Tibial nerve (tissue), 4 donors: Measurements from ENCODE around the gene CNP. TPM values are rescaled to one million over a fixed set of nuclear protein-coding genes. Genes with fewer than 3 reads are reported as not detected.
"Not testable (repeated sequence)": the region's sequence is repeated elsewhere in the genome, so short reads cannot be mapped to it uniquely, and the experiment has no call there.

Experiments used
- DNase-seq, 2 donors: peaks; one replicate each; pipeline ENCODE4 v3.0.0-alpha.2; 2019; ENCODE audit warnings: low spot score in 2 of 2
- H3K27ac ChIP-seq, 4 donors: fragments of 200-600 bp; sonication (generic) in 3 of 4; one replicate each; pipeline ENCODE4 v1.5.1; 2017 to 2019; ENCODE audit warnings: mild to moderate bottlenecking in 1 of 4
- H3K27me3 ChIP-seq, 2 donors: fragments of 200-600 bp; sonication (generic) in 1 of 2; one replicate each; pipeline versions ENCODE4 v1.5.1 to v1.6.0; 2017 to 2019
- H3K36me3 ChIP-seq, 3 donors: fragments of 200-600 bp; sonication (generic); one replicate each; pipeline ENCODE4 v1.5.1; 2018 to 2019
- H3K4me1 ChIP-seq, 4 donors: fragments of 200-600 bp; sonication (generic) in 3 of 4; one replicate each; pipeline ENCODE4 v1.5.1; 2017 to 2019
- H3K4me3 ChIP-seq, 4 donors: fragments of 200-600 bp; sonication (generic) in 3 of 4; one replicate each; pipeline ENCODE4 v1.5.1; 2017 to 2019; ENCODE audit warnings: mild to moderate bottlenecking in 1 of 4, moderate library complexity in 1 of 4
- H3K9me3 ChIP-seq, 4 donors: fragments of 200-600 bp; sonication (generic) in 3 of 4; one replicate each; pipeline ENCODE4 v1.5.1; 2017 to 2019
- EP300 ChIP-seq, 2 donors: sonication (generic); formaldehyde crosslinking; IDR thresholded peaks; one replicate each; pipeline ENCODE4 v1.6.1; 2017; ENCODE audit warnings: antibody characterized with exemption in 2 of 2, mild to moderate bottlenecking in 1 of 2
- POLR2A ChIP-seq, 2 donors: fragments of 450-650 bp; IDR thresholded peaks; one replicate each; pipeline ENCODE4 v1.6.1; 2017; ENCODE audit warnings: antibody characterized with exemption in 2 of 2, mild to moderate bottlenecking in 2 of 2, moderate library complexity in 2 of 2
- WGBS, 2 donors: methylation state at CpG; one replicate each; pipeline ENCODE4 v1.1.5; 2018; 5-methylcytosine and 5-hydroxymethylcytosine counted together
- total RNA-seq, 4 donors: library from RNA; depleted of rRNA; stranded (reverse); fragments of >200 nt; gene quantifications; one replicate each; pipeline ENCODE4 v1.1.0, GENCODE V29; 2016
- TF ChIP-seq, protein P1 (sequence below), 5 experiments: fragments of 200-600 bp in 3 of 5; fragments of 450-650 bp in 2 of 5; sonication (generic) in 3 of 5; IDR thresholded peaks; one replicate each; pipeline ENCODE4 v1.5.1; 2016 to 2019; ENCODE audit warnings: antibody characterized with exemption in 5 of 5, mild to moderate bottlenecking in 3 of 5, moderate library complexity in 2 of 5

The CNP gene
- total RNA-seq, 4 donors from 2014 or later: 174 to 345 (median 256) TPM

DNA sequence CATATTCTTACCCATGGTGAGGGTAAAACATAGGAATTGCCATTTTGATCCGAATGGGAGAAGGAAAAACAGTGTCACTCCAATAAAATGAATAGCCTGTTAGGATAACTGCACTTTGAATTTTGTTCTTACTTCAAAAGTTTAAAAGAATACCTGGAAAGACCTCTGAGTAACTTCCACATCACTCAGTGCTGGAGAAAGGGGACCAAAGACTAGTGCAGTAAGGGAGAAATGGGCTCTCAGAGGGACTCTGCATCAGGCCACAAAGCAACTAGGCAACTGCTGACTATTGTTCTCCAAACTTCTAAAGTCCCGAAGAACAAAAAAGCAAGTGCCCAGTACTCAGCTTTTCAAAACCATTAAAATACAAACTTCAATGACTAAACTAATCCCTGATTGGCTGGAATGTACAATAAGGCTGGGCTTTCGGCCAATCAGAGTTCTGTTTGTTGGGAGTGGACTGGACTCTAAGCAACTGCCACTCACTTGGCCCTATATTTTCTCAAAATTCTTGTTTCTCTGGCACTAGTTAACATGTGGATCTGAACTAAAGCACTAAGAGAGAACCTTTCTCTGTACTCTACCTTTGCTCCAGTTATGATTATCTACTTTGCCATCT, 44.4 kb downstream of the CNP start:
- Histone ChIP-seq H3K27ac (peak overlapping the region in 2 of 4 donors; percentile 60 to 83), H3K36me3 (no peaks in the 10 kb centered on the region), H3K9me3 (no peaks in the 10 kb centered on the region), H3K4me3 (no peak overlapping the region), H3K4me1 (peaks cover 0 to 99% (median 46%) of the 10 kb centered on the region in 4 donors), H3K27me3 (no peaks in the 10 kb centered on the region)
- WGBS, 2 donors: 80 to 83% methylated on average over 3 of the region's 3 CpGs
- TF ChIP-seq POLR2A (IDR thresholded peaks at IDR 0.05) (no peak), EP300 (IDR thresholded peaks at IDR 0.05) (no peak)
- TF ChIP-seq, protein P1, sequence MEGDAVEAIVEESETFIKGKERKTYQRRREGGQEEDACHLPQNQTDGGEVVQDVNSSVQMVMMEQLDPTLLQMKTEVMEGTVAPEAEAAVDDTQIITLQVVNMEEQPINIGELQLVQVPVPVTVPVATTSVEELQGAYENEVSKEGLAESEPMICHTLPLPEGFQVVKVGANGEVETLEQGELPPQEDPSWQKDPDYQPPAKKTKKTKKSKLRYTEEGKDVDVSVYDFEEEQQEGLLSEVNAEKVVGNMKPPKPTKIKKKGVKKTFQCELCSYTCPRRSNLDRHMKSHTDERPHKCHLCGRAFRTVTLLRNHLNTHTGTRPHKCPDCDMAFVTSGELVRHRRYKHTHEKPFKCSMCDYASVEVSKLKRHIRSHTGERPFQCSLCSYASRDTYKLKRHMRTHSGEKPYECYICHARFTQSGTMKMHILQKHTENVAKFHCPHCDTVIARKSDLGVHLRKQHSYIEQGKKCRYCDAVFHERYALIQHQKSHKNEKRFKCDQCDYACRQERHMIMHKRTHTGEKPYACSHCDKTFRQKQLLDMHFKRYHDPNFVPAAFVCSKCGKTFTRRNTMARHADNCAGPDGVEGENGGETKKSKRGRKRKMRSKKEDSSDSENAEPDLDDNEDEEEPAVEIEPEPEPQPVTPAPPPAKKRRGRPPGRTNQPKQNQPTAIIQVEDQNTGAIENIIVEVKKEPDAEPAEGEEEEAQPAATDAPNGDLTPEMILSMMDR (IDR thresholded peaks at IDR 0.05): no peak
- DNase-seq: no peak

DNA sequence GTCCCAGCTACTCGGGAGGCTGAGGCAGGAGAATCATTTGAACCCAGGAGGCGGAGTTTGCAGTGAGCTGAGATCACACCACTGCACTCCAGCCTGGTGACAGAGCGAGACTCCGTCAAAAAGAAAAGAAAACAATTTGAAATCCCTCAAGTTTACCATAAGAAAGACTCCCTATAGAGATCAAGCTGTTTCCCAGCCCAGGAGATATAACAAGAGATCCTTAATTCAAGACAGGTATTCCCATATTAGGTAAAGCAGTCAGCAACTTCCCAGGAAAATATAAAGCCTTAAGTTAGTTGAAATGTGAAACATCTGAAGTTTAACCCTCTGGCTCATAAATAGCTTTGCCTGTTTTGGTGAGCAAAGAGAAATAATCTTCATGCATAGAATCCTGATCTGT, 45.8 kb downstream of the CNP start:
- H3K27ac ChIP-seq: peak overlapping the region in 1 of 4 donors; percentile 68
- not testable (repeated sequence) for H3K27me3 ChIP-seq, H3K4me3 ChIP-seq, H3K9me3 ChIP-seq, H3K36me3 ChIP-seq, DNase-seq
- WGBS, 2 donors: 68 to 75% methylated on average over 4 of the region's 4 CpGs
- H3K4me1 ChIP-seq: peaks cover 0 to 91% (median 43%) of the 10 kb centered on the region in 4 donors

DNA sequence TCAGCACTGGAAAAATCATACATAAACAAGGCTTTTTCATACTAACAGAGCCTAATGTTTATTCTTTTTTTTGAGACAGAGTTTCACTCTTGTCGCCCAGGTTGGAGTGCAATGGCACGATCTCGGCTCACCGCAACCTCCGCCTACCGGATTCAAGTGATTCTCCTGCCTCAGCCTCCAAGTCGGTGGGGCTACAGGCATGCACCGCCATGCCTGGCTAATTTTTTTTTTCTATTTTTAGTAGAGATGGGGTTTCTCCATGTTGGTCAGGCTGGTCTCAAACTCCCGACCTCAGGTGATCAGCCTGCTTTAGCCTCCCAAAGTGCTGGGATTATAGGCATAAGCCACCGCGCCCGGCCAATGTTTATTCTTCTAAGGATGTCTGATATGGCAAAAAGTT, 47.1 kb downstream of the CNP start:
- H3K27me3 ChIP-seq: not testable (repeated sequence)
- Histone ChIP-seq H3K27ac (peak overlapping the region in 2 of 4 donors; percentile 68 to 73), H3K4me1 (peaks cover 0 to 87% (median 45%) of the 10 kb centered on the region in 4 donors)

DNA sequence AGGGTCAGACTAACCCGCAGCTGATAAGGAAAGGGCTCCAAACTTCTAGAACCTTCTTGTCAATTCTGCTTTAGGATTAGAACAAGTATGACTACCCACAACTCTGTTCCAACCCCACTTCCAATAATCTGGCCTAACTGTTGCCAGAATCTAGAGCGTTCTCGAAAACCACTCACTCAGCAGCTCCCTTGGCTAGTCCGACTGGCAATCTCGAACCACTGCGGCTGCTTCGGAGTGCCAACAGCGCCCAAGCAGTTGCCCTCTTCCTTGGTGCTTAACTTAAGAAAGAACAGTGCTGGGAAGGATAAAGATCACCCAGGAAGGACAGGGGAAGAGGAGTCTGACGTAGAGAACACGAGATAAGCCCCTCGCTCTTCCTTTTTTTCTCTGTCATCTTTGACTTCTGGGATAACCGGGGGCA, 49.8 kb downstream of the CNP start:
- H3K36me3 ChIP-seq: no peaks in the 10 kb centered on the region
- no peaks in the 10 kb centered on the region for H3K9me3 ChIP-seq
- no peaks in the 10 kb centered on the region for H3K27me3 ChIP-seq
- TF ChIP-seq EP300 (IDR thresholded peaks at IDR 0.05): no peak
- TF ChIP-seq, protein P1 (IDR thresholded peaks at IDR 0.05): no peak
- no peak for TF ChIP-seq POLR2A (IDR thresholded peaks at IDR 0.05)
- peak overlapping the region; percentile 73 to 94 (median 90) for H3K27ac ChIP-seq
- DNase-seq: no peak
- WGBS, 2 donors: 4% methylated on average over 12 of the region's 12 CpGs
- peak overlapping the region; percentile 56 to 82 (median 74) for H3K4me3 ChIP-seq
- peaks cover 4 to 77% (median 51%) of the 10 kb centered on the region in 4 donors for H3K4me1 ChIP-seq

More for the DNA sequence above, 47.1 kb downstream of the CNP start:
- not testable (repeated sequence) for DNase-seq, H3K36me3 ChIP-seq, H3K4me3 ChIP-seq, H3K9me3 ChIP-seq
- WGBS, 2 donors: 80 to 84% methylated on average over 12 of the region's 12 CpGs

DNA sequence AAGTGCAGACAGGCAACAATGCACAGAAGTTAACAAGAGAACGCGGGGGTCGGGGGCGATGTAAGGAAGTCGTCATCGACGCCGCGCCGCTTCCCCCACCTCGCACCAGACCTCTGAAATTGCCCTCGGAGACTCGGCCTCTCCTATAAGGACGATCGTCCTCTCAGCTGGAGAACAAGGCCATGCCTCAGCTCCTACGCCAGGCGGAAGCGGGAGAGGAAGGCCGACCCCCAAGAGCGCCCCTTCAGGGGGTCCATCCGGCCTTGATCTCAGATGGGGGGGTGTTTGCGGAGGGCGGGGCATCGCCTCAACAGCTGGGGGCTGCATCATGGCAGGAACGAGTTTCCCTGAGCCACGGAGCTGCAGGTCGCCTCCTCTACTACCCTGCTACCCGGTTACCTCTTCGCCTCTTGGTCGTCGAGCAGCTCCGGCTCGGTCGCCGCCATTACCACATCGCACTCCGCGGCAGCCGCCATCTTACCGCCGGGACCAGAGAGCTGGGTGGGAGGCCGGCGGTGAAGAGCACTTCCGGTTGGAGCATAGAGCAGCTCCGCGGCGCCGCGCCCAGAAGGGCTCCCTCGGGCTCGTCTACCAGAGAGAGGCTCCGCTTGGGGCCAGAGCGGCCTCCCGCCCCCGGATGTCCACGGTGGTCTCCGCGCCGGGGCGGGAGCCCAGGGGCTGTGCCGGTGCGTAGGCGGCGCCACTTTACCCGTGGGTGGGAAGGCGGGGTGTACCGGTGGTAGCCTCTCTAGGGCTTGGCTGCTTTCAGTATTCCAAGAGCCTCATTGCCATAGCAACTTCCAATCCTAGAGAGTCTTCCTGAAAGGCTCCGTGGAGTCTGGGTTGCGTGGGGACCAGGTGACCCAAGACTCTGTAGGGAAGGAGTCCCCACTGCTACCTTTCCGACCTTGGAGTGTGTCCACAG, 50.6 kb downstream of the CNP start, which contains the start of gene DNAJC7:
DNAJC7 (minus strand) TSS at position 499 of the 925 bp plus-strand sequence; CDS start at position 476, 23 bp downstream.
- 0 to 1% methylated on average over 18 to 47 of the region's 70 CpGs for WGBS, 2 donors

More for the DNA sequence above, 50.6 kb downstream of the CNP start, which contains the start of gene DNAJC7:
- Histone ChIP-seq H3K36me3 (peaks cover 0 to 7% (median under 1%) of the 10 kb centered on the region in 3 donors), H3K27ac (peak within 1 kb of the TSS; percentile 73 to 94 (median 90)), H3K4me1 (peaks cover 4 to 77% (median 52%) of the 10 kb centered on the region in 4 donors), H3K27me3 (no peaks in the 10 kb centered on the region), H3K4me3 (peak within 1 kb of the TSS; percentile 56 to 82 (median 74)), H3K9me3 (no peaks in the 10 kb centered on the region)
- peak; percentile 78 to 84 for DNase-seq
- TF ChIP-seq, protein P1 (IDR thresholded peaks at IDR 0.05): peak in 2 of 5 experiments; percentile 11 to 52
- TF ChIP-seq EP300 (IDR thresholded peaks at IDR 0.05) (peak in 1 of 2 donors; percentile 91), POLR2A (IDR thresholded peaks at IDR 0.05) (peak in 1 of 2 donors; percentile 54)
